ENCODE results near the gene REEP3. TPM values are rescaled to one million over a fixed set of nuclear protein-coding genes. Genes with fewer than 3 reads are reported as not detected.

The REEP3 gene
- total and polyA plus RNA-seq, 2 donors (not counting 1 experiment from before 2014, with no cell fraction given), result 67.5 to 86.6 TPM

DNA sequence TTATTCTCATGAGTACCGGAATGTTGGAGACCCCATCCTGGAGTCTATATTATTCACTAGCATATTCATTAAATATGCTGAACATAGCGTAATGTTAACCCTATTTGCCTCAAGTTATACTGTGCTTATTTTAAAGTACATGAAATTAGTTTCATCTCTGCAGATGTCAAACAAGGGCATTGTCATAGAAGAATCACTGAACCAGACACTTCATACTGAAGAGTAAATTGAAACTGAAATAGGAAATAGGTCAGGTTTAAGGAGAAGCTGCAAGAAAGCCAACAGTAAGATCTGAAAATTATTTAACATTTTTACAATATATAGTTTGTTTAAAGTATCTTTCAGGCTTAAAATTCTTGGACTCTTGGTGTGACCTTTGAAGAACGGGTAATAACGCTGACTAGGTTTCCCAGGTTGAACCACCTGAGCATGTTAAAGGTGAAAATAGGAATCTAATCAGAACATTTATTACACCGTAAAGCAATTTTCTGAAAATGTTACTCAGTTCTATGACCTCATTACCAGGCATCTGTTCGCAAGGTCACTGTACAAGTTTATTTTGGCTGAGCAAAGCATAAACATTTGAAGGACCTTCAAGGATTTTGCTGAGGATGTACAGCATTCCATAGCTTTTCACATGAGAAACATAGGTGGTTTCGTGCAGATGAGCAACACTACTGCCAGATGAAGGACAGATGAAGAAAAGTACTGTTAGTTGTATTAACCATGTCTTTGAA lies 82.7 kb downstream of the REEP3 start:
- Histone ChIP-seq H3K9me3 (ENCODE audit: control insufficient read depth, insufficient read depth, low read depth, low read length) (no peaks in the 10 kb centered on the region), H2AFZ (ENCODE audit: low read length) (no peak overlapping the region), H3K4me3 (replicated peaks in 1 of 4; ENCODE audit: control extremely low read depth in 1 of 4, insufficient read depth in 1 of 4, low read depth in 3 of 4, low read length in 4 of 4) (no peak overlapping the region), H3K4me2 (ENCODE audit: extremely low read depth, insufficient read depth, low read length) (no peak overlapping the region), H3K4me1 (ENCODE audit: control insufficient read depth, extremely low read depth, insufficient read depth, low read length) (peaks cover 7% of the 10 kb centered on the region), H3K27me3 (ENCODE audit: control insufficient read depth, insufficient read depth, low read length) (no peaks in the 10 kb centered on the region), H3K9ac (ENCODE audit: insufficient read depth, low read length) (no peak overlapping the region), H3K27ac (ENCODE audit: insufficient read depth, low read length) (no peak overlapping the region), H3K79me2 (ENCODE audit: control insufficient read depth, insufficient read depth, low read length) (no peaks in the 10 kb centered on the region), H4K20me1 (ENCODE audit: control insufficient read depth, extremely low read depth, insufficient read depth, low read length) (no peaks in the 10 kb centered on the region), H3K36me3 (ENCODE audit: control insufficient read depth, insufficient read depth, low read length) (no peaks in the 10 kb centered on the region)
- peak; percentile 73 to 84 for DNase-seq (ENCODE audit: low read depth in 2 of 2)
- TF ChIP-seq, protein P1, sequence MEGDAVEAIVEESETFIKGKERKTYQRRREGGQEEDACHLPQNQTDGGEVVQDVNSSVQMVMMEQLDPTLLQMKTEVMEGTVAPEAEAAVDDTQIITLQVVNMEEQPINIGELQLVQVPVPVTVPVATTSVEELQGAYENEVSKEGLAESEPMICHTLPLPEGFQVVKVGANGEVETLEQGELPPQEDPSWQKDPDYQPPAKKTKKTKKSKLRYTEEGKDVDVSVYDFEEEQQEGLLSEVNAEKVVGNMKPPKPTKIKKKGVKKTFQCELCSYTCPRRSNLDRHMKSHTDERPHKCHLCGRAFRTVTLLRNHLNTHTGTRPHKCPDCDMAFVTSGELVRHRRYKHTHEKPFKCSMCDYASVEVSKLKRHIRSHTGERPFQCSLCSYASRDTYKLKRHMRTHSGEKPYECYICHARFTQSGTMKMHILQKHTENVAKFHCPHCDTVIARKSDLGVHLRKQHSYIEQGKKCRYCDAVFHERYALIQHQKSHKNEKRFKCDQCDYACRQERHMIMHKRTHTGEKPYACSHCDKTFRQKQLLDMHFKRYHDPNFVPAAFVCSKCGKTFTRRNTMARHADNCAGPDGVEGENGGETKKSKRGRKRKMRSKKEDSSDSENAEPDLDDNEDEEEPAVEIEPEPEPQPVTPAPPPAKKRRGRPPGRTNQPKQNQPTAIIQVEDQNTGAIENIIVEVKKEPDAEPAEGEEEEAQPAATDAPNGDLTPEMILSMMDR (conservative IDR thresholded peaks at IDR 0.05 in 1 of 2, IDR thresholded peaks at IDR 0.05 in 1 of 2; ENCODE audit: low read depth in 1 of 2, low read length in 2 of 2), result no peak
- TF ChIP-seq EZH2 (IDR thresholded peaks at IDR 0.05; ENCODE audit: low read length, missing control alignments), result no peak

DNA sequence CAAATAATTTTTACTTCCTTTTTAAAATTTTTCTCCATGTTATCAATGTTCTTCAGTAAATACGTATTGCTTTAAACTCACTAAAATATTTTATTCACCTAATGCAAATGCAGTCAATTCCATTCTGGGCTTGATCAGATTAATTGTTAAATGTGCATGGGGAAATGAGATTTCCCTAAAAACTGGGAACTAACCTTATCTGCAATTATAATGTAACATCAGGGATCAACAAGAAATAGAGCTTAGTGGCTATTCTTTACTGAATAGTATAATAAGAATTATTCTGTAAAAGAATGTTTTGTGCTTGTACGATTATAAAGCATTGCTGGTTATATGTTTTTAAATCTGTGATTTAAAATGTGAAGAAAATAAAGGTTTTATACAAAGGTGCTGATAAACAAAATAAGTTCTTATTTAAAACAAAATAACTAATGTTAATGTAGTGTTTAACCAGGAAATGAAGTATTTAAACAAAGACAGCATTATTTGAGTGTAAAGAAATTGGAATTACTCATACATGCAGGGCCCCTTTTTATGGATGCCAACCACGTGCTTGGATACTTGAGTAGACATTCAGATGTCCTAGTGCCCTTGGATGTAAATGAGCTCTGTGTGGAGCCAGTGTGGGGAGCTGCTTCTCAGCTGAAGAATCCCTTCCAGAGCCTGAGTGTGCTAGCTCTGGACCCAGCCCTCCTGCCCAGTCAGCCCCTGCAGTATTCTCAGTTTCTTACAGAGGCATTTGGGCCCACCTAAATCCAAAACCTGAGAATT lies 84.2 kb downstream of the REEP3 start:
- Histone ChIP-seq H3K36me3 (ENCODE audit: control insufficient read depth, insufficient read depth, low read length) (no peaks in the 10 kb centered on the region), H2AFZ (ENCODE audit: low read length) (no peak overlapping the region), H3K27ac (ENCODE audit: insufficient read depth, low read length) (no peak overlapping the region), H4K20me1 (ENCODE audit: control insufficient read depth, extremely low read depth, insufficient read depth, low read length) (no peaks in the 10 kb centered on the region), H3K9ac (ENCODE audit: insufficient read depth, low read length) (no peak overlapping the region), H3K4me2 (ENCODE audit: extremely low read depth, insufficient read depth, low read length) (no peak overlapping the region), H3K4me3 (replicated peaks in 1 of 4; ENCODE audit: control extremely low read depth in 1 of 4, insufficient read depth in 1 of 4, low read depth in 3 of 4, low read length in 4 of 4) (no peak overlapping the region), H3K4me1 (ENCODE audit: control insufficient read depth, extremely low read depth, insufficient read depth, low read length) (peaks cover 7% of the 10 kb centered on the region), H3K79me2 (ENCODE audit: control insufficient read depth, insufficient read depth, low read length) (no peaks in the 10 kb centered on the region), H3K27me3 (ENCODE audit: control insufficient read depth, insufficient read depth, low read length) (no peaks in the 10 kb centered on the region), H3K9me3 (ENCODE audit: control insufficient read depth, insufficient read depth, low read depth, low read length) (no peaks in the 10 kb centered on the region)
- TF ChIP-seq, protein P1 (conservative IDR thresholded peaks at IDR 0.05 in 1 of 2, IDR thresholded peaks at IDR 0.05 in 1 of 2; ENCODE audit: low read depth in 1 of 2, low read length in 2 of 2), result no peak
- no peak for TF ChIP-seq EZH2 (IDR thresholded peaks at IDR 0.05; ENCODE audit: low read length, missing control alignments)
- peak in 1 of 2 donors; percentile 45 for DNase-seq (ENCODE audit: low read depth in 2 of 2)

DNA sequence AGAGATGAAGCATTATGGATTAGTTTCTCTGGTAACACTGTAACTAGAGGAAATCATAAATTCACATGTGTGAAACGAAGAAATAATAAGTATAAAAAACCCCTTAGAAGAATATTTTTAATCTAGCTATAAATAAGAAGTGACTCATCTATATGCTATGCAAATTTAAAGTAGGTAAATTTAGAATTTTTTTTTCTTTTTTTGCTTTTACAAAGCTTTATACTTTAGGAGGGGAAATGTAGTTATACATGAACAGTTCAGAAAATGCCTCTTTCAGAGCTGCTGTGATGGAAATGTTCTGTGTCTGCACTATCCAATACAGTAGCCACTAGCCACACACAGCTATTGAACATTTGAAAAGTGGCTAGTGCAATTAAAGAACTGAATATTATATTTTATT lies 87.3 kb downstream of the REEP3 start:
- TF ChIP-seq EZH2 (IDR thresholded peaks at IDR 0.05; ENCODE audit: low read length, missing control alignments), result no peak
- no peak for DNase-seq (ENCODE audit: low read depth in 2 of 2)
- H3K4me1 ChIP-seq (ENCODE audit: control insufficient read depth, extremely low read depth, insufficient read depth, low read length), result peaks cover 6% of the 10 kb centered on the region
- no peak overlapping the region for H3K27ac ChIP-seq (ENCODE audit: insufficient read depth, low read length)
- no peaks in the 10 kb centered on the region for H3K79me2 ChIP-seq (ENCODE audit: control insufficient read depth, insufficient read depth, low read length)
- no peak overlapping the region for H3K4me2 ChIP-seq (ENCODE audit: extremely low read depth, insufficient read depth, low read length)
- H3K9me3 ChIP-seq (ENCODE audit: control insufficient read depth, insufficient read depth, low read depth, low read length), result no peaks in the 10 kb centered on the region
- no peak overlapping the region for H3K9ac ChIP-seq (ENCODE audit: insufficient read depth, low read length)
- no peak overlapping the region for H3K4me3 ChIP-seq (replicated peaks in 1 of 4; ENCODE audit: control extremely low read depth in 1 of 4, insufficient read depth in 1 of 4, low read depth in 3 of 4, low read length in 4 of 4)
- no peaks in the 10 kb centered on the region for H3K36me3 ChIP-seq (ENCODE audit: control insufficient read depth, insufficient read depth, low read length)
- no peak overlapping the region for H2AFZ ChIP-seq (ENCODE audit: low read length)
- no peaks in the 10 kb centered on the region for H3K27me3 ChIP-seq (ENCODE audit: control insufficient read depth, insufficient read depth, low read length)
- no peaks in the 10 kb centered on the region for H4K20me1 ChIP-seq (ENCODE audit: control insufficient read depth, extremely low read depth, insufficient read depth, low read length)

Measured in fibroblast of lung (primary cell).